Right atrium auricular region (tissue), 2 donors: ENCODE results near the gene MT1B. TPM values are rescaled to one million over a fixed set of nuclear protein-coding genes. Genes with fewer than 3 reads are reported as not detected.

ENCODE experiments used
- DNase-seq: peaks from one replicate; pipeline ENCODE4 v3.0.0-alpha.2; 2019; ENCODE audit warnings: low spot score
- H3K27ac ChIP-seq, 2 donors: fragments of 200-600 bp; sonication (generic); 1 replicate in 1 of 2; 2 replicates in 1 of 2; pipeline ENCODE4 v1.5.1; 2016 to 2019
- H3K27me3 ChIP-seq, 2 donors: fragments of 200-600 bp; sonication (generic); one replicate each; pipeline versions ENCODE4 v1.5.1 to v1.6.0; 2017 to 2019
- H3K36me3 ChIP-seq: fragments of 200-600 bp; sonication (generic); one replicate; pipeline ENCODE4 v1.5.1; 2016
- H3K4me1 ChIP-seq, 2 donors: fragments of 200-600 bp; sonication (generic); one replicate each; pipeline versions ENCODE4 v1.5.1 to v1.6.0; 2017 to 2019
- H3K4me3 ChIP-seq, 2 donors: fragments of 200-600 bp; sonication (generic); 1 replicate in 1 of 2; 2 replicates in 1 of 2; pipeline ENCODE4 v1.5.1; 2017 to 2019; ENCODE audit warnings: mild to moderate bottlenecking in 1 of 2, moderate library complexity in 1 of 2
- H3K9me3 ChIP-seq, 2 donors: fragments of 200-600 bp; sonication (generic); one replicate each; pipeline ENCODE4 v1.5.1; 2019
- total RNA-seq, 2 donors: library from RNA; depleted of rRNA; stranded (reverse); fragments of >200 nt; gene quantifications; one replicate each; pipeline ENCODE4 v1.1.0, GENCODE V29; 2016
- TF ChIP-seq, protein P1 (sequence below), 2 donors: fragments of 200-600 bp; sonication (generic); IDR thresholded peaks; one replicate each; pipeline ENCODE4 v1.5.1; 2019; ENCODE audit warnings: antibody characterized with exemption in 2 of 2

MT1B gene
- total RNA-seq, 2 donors from 2014 or later: not detected

DNA sequence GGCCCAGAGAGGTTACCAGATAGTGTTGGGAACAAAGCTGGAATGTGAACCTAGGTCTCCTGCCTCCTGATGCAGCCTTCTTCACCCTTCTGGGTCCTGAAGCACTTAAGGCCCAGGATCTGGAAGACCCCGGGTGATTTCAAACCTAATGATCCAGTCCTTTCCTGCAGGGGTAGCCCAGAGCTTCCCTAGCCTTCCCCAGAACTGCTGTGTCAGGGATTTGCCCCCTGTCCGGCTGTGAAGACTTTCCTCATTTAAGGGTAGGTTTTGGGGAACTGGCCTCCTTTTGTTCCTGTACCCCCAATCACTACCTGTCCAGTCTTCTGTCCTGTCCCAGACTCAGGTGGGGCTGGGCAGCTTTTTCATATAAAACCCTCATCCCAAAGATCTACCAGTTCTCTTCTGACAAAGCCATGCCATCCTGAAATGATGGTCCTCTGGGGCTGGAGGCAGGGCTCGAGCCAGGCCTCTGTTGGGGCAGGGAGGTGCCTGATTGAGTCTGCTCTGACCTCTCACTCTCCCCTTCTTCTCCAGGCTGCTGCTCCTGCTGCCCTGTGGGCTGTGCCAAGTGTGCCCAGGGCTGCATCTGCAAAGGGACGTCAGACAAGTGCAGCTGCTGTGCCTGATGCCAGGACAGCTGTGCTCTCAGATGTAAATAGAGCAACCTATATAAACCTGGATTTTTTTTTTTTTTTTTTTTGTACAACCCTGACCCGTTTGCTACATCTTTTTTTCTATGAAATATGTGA, 31.9 kb downstream of the MT1B start:
- TF ChIP-seq, protein P1, sequence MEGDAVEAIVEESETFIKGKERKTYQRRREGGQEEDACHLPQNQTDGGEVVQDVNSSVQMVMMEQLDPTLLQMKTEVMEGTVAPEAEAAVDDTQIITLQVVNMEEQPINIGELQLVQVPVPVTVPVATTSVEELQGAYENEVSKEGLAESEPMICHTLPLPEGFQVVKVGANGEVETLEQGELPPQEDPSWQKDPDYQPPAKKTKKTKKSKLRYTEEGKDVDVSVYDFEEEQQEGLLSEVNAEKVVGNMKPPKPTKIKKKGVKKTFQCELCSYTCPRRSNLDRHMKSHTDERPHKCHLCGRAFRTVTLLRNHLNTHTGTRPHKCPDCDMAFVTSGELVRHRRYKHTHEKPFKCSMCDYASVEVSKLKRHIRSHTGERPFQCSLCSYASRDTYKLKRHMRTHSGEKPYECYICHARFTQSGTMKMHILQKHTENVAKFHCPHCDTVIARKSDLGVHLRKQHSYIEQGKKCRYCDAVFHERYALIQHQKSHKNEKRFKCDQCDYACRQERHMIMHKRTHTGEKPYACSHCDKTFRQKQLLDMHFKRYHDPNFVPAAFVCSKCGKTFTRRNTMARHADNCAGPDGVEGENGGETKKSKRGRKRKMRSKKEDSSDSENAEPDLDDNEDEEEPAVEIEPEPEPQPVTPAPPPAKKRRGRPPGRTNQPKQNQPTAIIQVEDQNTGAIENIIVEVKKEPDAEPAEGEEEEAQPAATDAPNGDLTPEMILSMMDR (IDR thresholded peaks at IDR 0.05): no peak
- Histone ChIP-seq H3K4me3 (peak overlapping the region; percentile 59 to 60), H3K4me1 (peaks cover 0 to 40% of the 10 kb centered on the region in 2 donors), H3K27ac (peak overlapping the region; percentile 86 to 87), H3K36me3 (peaks cover 4% of the 10 kb centered on the region), H3K27me3 (no peaks in the 10 kb centered on the region), H3K9me3 (no peaks in the 10 kb centered on the region)
- DNase-seq: no peak

DNA sequence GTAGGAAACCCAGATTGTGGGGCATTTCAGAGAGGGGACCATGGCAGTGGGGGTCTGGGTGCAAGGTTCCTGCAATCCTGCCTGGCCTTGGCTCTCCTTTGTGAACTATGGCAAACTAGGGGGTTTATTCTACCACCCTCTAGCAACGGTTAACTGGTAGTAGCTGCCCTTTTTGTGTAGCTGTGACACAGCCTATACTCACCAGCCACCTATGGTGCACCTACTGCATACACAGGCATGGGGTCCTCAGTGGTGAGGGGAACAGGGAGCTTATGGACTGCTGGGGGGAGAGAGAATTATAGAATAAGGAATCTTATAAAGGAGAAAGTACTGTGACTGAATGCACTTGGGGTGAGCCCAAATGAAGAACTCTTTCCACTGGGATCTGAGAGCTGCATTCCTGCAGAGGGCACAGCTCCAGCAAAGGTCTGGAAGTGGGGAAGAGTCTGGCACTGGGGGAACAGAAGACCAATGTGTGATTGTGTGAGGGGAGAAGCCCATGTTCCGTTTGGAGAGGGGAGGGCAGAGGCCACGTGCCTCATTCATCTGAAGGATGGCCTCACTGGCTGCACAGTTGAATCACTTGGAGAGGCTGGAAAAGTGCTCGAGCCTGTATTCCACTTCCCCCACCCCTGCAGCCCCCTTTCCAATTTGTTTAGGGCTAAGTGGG, 32.7 kb downstream of the MT1B start:
- DNase-seq: no peak
- Histone ChIP-seq H3K9me3 (no peaks in the 10 kb centered on the region), H3K36me3 (peaks cover 4% of the 10 kb centered on the region), H3K27ac (peak overlapping the region; percentile 86 to 87), H3K4me3 (peak overlapping the region; percentile 59 to 60), H3K27me3 (no peaks in the 10 kb centered on the region), H3K4me1 (peaks cover 0 to 40% of the 10 kb centered on the region in 2 donors)
- TF ChIP-seq, protein P1 (IDR thresholded peaks at IDR 0.05): no peak

DNA sequence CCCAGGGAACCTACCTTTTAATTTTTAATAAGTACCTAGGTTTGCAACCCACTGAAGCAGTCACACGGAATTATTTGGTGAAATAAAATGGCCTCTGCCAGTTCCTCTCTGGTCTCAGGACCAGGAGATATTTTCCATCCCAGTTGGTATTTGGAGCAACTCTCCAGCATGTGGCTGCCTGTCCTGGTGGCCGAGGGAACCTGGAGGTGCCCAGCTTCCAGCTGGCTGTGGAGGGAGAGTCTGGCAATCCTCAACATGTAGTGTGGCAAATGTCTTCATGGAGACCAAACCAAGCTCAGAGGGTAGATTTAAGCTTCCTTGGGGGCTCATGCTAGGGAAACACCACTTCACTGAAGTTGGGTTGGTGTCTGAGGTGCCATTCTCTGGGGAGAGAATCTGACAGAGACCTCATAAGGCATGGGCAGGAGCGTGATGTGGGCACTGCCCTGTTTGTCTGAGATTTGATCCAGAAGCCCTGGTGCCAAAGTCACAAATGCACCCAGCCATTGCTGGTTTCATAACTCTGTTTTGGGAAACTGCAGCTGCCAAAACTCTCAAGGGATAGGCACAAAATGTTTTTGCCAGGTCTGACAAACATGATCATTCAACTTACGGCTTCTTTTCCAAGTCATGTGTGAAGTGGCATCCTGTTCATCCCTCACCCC, 33.4 kb downstream of the MT1B start:
- Histone ChIP-seq H3K27ac (peak overlapping the region; percentile 86 to 87), H3K4me3 (no peak overlapping the region), H3K4me1 (peaks cover 0 to 36% of the 10 kb centered on the region in 2 donors), H3K36me3 (peaks cover 4% of the 10 kb centered on the region), H3K9me3 (no peaks in the 10 kb centered on the region), H3K27me3 (no peaks in the 10 kb centered on the region)
- TF ChIP-seq, protein P1 (IDR thresholded peaks at IDR 0.05): no peak
- no peak for DNase-seq

DNA sequence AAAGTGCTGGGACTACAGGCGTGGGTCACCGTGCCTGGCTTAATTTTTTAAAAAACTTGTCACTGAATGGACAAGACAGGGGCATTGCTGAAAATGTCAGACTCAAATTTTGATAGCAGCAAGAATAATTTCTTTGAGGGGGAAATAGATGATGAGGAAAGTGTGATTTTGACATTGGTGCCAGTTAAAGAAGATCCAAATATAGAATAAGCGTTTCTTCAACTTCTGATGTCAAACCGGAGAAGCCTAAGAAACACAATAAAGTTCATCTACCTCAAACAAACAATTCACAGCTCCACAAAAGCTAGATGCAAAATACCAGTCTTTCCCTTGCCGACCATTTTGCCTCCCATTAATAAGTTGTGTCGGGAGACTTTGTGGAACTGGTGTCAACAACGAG, 35.1 kb downstream of the MT1B start:
- Histone ChIP-seq H3K4me3 (no peak overlapping the region), H3K36me3 (peaks cover 4% of the 10 kb centered on the region), H3K4me1 (peaks cover 0 to 29% of the 10 kb centered on the region in 2 donors), H3K27ac (no peak overlapping the region), H3K27me3 (no peaks in the 10 kb centered on the region), H3K9me3 (no peaks in the 10 kb centered on the region)
- no peak for DNase-seq
- TF ChIP-seq, protein P1 (IDR thresholded peaks at IDR 0.05): no peak

- Histone ChIP-seq H3K4me3 (no peak overlapping the region), H3K36me3 (peaks cover 4% of the 10 kb centered on the region), H3K9me3 (no peaks in the 10 kb centered on the region), H3K27me3 (no peaks in the 10 kb centered on the region), H3K27ac (no peak overlapping the region), H3K4me1 (peaks cover 0 to 15% of the 10 kb centered on the region in 2 donors)
- TF ChIP-seq, protein P1 (IDR thresholded peaks at IDR 0.05): no peak
- DNase-seq: no peak
These were observed 37.1 kb downstream of the MT1B start for GRCh38 chr16:56688762-56689161.
